ENCODE data around the gene PID1.

DNA sequence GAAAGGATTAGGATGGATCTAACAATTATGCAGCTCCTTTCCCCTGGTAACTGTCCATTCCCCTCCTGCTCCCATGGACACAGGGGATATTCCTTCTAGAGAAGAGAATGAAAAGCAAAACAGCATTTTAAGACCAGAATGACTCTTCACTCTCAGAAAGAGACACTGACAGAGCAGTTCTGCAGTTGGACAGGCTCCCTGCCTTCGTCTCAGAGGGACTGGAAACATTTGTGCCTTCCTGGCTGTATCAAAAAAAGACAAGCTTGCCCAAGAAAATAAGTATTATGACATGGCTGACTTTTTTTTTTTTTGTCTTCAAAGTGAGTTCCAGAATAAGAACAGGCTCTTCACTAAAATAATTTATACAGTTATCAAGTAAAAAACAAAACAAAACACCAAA is 9.5 kb downstream of the PID1 start:
- TF ChIP-seq YY1 (IDR thresholded peaks at IDR 0.05; ENCODE audit: insufficient read depth, insufficient read length) (no peak), SUZ12 (IDR thresholded peaks at IDR 0.05; ENCODE audit: extremely low read depth, insufficient read depth, insufficient read length) (no peak)
